ENCODE results near the gene GAS5. TPM values are rescaled to one million over a fixed set of nuclear protein-coding genes. Genes with fewer than 3 reads are reported as not detected.
"Not testable (repeated sequence)": the region's sequence is repeated elsewhere in the genome, so short reads cannot be mapped to it uniquely, and the experiment has no call there.

Gene GAS5
- total RNA-seq, 2 experiments from 2014 or later = 418 to 494 TPM

- CTCF ChIA-PET = interaction anchor here (0.6 to 1.7 kb wide), 4 partner anchors 41 to 1135 kb away, joined by 3 to 8 read pairs (median 4); partner anchors contain the start of genes CACYBP, CENPL and DARS2
- H3K27me3 Mint-ChIP-seq = no peaks in the 10 kb centered on the region
- H3K4me3 Mint-ChIP-seq = peak overlapping the region; percentile 89
- peak overlapping the region; percentile 95 for H3K27ac Mint-ChIP-seq
- DNase-seq (no peak), ATAC-seq (no peak)
- H3K9me3 Mint-ChIP-seq (ENCODE audit: low read depth) = no peaks in the 10 kb centered on the region
- H3K4me1 Mint-ChIP-seq = peaks cover 54% of the 10 kb centered on the region
- H3K36me3 Mint-ChIP-seq = peaks cover 58% of the 10 kb centered on the region
Measured at GRCh38 chr1:173865468-173866164, 2.2 kb downstream of the GAS5 start.

- Mint-ChIP-seq H3K27ac (peak overlapping the region; percentile 95), H3K9me3 (ENCODE audit: low read depth) (no peaks in the 10 kb centered on the region), H3K4me3 (peak overlapping the region; percentile 89), H3K36me3 (peaks cover 58% of the 10 kb centered on the region), H3K4me1 (peaks cover 42% of the 10 kb centered on the region), H3K27me3 (no peaks in the 10 kb centered on the region)
- CTCF ChIA-PET = interaction anchor here (0.7 to 1.7 kb wide), 4 partner anchors 40 to 435 kb away, joined by 3 to 8 read pairs (median 4); partner anchors contain the start of genes CENPL and DARS2
- ATAC-seq (no peak), DNase-seq (no peak)
Measured at GRCh38 chr1:173864179-173864867, 3.5 kb downstream of the GAS5 start.

- H3K4me3 Mint-ChIP-seq = peak overlapping the region; percentile 89
Measured at GRCh38 chr1:173863224-173864161, 4.3 kb downstream of the GAS5 start.

GRCh38 chr1:173862769-173863223, 5.0 kb downstream of the GAS5 start:
- no peak for DNase-seq
- H3K4me3 Mint-ChIP-seq = no peak overlapping the region
- CTCF ChIA-PET = no interaction called here
- peaks cover 38% of the 10 kb centered on the region for H3K4me1 Mint-ChIP-seq
- H3K27me3 Mint-ChIP-seq = no peaks in the 10 kb centered on the region
- ATAC-seq = no peak
- peak overlapping the region; percentile 95 for H3K27ac Mint-ChIP-seq
- no peaks in the 10 kb centered on the region for H3K9me3 Mint-ChIP-seq (ENCODE audit: low read depth)
- H3K36me3 Mint-ChIP-seq = peaks cover 62% of the 10 kb centered on the region

More at GRCh38 chr1:173863224-173864161, 4.3 kb downstream of the GAS5 start:
- ATAC-seq = no peak
- H3K9me3 Mint-ChIP-seq (ENCODE audit: low read depth) = no peaks in the 10 kb centered on the region
- no peak for DNase-seq
- no peaks in the 10 kb centered on the region for H3K27me3 Mint-ChIP-seq
- peak overlapping the region; percentile 95 for H3K27ac Mint-ChIP-seq
- H3K4me1 Mint-ChIP-seq = peaks cover 38% of the 10 kb centered on the region
- CTCF ChIA-PET = interaction anchor here (0.7 kb wide), 1 partner anchor 434 kb away, joined by 3 read pairs; no protein-coding TSS in a partner anchor
- H3K36me3 Mint-ChIP-seq = peaks cover 58% of the 10 kb centered on the region

DNA sequence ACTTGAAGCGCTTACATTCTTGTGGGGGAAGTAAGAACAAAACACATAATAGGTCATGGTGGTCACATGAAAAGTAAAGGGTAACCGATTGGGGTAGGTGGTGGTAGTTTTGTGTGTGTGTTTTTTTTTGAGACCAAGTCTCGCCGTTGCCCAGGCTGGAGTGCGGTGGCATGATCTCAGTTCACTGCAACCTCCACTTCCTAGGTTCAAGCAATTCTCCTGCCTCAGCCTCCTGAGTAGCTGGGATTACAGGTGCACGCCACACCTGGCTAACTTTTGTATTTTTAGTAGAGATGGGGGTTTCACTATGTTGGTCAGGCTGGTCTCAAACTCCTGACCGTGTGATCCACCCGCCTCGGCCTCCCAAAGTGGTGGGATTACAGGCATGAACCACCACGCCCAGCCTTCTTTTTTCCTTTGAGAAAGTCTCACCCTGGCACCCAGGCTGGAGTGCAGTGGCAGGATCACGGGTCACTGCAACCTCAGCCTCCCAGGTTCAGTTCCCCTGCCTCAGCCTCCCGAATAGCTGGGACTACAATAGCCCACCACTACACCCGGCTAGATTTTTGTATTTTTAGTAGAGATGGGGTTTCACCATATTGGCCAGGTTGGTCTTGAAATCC, 5.5 kb downstream of the GAS5 start:
- H3K9me3 Mint-ChIP-seq (ENCODE audit: low read depth); CTCF ChIA-PET; DNase-seq; H3K4me3 Mint-ChIP-seq; H3K27me3 Mint-ChIP-seq: not testable (repeated sequence)
- Mint-ChIP-seq H3K27ac (peak overlapping the region; percentile 95), H3K36me3 (peaks cover 62% of the 10 kb centered on the region), H3K4me1 (peaks cover 38% of the 10 kb centered on the region)
- ATAC-seq = peak; percentile 5

DNA sequence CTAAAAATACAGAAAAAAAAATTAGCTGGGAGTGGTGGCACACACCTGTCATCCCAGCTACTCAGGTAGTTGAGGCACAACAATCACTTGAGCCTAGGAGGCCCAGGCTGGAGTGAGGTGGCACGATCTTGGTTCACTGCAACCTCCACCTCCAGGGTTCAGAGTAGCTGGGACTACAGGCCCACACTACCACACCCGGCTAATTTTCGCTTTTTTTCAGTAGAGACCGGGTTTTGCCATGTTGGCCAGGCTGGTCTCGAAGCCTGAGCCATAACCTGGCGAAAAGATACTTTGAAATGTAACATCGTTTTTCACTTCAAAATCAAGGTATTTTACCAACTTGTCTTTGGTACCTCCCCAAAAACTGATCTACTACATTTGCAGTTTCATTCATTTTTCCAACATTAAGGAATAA, 6.1 kb downstream of the GAS5 start:
- Mint-ChIP-seq H3K4me3 (no peak overlapping the region), H3K36me3 (peaks cover 57% of the 10 kb centered on the region), H3K27ac (peak overlapping the region; percentile 95), H3K27me3 (no peaks in the 10 kb centered on the region), H3K9me3 (ENCODE audit: low read depth) (no peaks in the 10 kb centered on the region), H3K4me1 (peaks cover 37% of the 10 kb centered on the region)
- CTCF ChIA-PET = no interaction called here
- ATAC-seq = peak; percentile 16
- DNase-seq = no peak

- DNase-seq (no peak), ATAC-seq (no peak)
- Mint-ChIP-seq H3K9me3 (ENCODE audit: low read depth) (no peaks in the 10 kb centered on the region), H3K4me1 (peaks cover 22% of the 10 kb centered on the region), H3K36me3 (peaks cover 52% of the 10 kb centered on the region), H3K4me3 (no peak overlapping the region), H3K27me3 (no peaks in the 10 kb centered on the region), H3K27ac (no peak overlapping the region)
- CTCF ChIA-PET = interaction anchor here (0.9 to 1.1 kb wide), 2 partner anchors 11 to 26 kb away, joined by 3 read pairs; no protein-coding TSS in a partner anchor
Measured at GRCh38 chr1:173860065-173860464, 7.7 kb downstream of the GAS5 start.

GRCh38 chr1:173859547-173859946, 8.2 kb downstream of the GAS5 start:
- H3K4me3 Mint-ChIP-seq; H3K27ac Mint-ChIP-seq; DNase-seq; CTCF ChIA-PET; ATAC-seq; H3K27me3 Mint-ChIP-seq; H3K9me3 Mint-ChIP-seq (ENCODE audit: low read depth): not testable (repeated sequence)
- peaks cover 50% of the 10 kb centered on the region for H3K36me3 Mint-ChIP-seq
- H3K4me1 Mint-ChIP-seq = peaks cover 18% of the 10 kb centered on the region

DNA sequence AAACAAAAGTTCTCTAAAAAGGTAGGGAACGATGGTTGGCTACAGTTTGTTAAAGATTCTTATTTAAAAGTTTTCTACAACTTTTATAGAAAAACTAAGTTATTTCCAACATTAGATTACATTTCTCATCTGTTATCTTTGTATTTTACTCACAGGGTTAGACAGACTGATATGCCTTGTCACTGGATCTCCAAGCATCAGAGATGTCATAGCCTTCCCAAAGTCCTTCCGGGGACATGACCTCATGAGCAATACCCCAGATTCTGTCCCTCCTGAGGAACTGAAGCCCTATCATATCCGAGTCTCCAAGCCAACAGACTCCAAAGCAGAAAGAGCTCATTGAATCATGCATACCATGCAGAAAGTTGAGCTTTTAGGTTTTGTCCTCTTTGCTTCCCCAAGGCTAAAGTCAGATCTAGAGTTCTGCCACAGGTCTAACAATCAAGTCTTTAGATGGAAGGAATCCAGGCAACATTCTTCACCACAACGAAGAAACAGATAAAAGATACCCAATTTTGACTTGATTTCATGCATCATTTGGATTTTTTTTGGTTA, 10.3 kb downstream of the GAS5 start:
- Mint-ChIP-seq H3K27ac (peak overlapping the region; percentile 29), H3K9me3 (ENCODE audit: low read depth) (no peaks in the 10 kb centered on the region), H3K27me3 (no peaks in the 10 kb centered on the region), H3K4me1 (peaks cover 3% of the 10 kb centered on the region), H3K4me3 (no peak overlapping the region), H3K36me3 (peaks cover 37% of the 10 kb centered on the region)
- CTCF ChIA-PET = no interaction called here
- DNase-seq (no peak), ATAC-seq (no peak)

DNA sequence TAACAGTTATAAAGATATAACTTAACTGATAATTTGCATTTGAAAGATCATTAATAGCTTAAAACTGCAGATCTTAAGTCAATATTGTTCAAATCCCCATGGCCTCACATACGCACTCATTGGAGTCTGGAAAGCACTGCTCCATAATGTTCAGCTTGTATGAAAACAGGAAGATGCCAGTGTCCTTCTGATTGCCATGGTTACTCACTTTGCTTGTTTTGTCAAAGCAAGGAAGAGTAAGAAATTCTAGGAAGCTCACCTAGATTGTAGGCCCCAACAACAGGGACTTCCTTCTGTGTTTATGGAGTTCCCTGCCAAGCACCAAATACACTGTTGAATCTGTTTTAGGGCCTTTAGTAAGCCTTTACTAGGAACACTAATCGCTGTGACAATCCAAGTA, 10.9 kb downstream of the GAS5 start:
- peaks cover 38% of the 10 kb centered on the region for H3K36me3 Mint-ChIP-seq
- DNase-seq (no peak), ATAC-seq (no peak)
- no peaks in the 10 kb centered on the region for H3K27me3 Mint-ChIP-seq
- CTCF ChIA-PET = interaction anchor here (0.7 kb wide), 1 partner anchor 427 kb away, joined by 3 read pairs; no protein-coding TSS in a partner anchor
- no peak overlapping the region for H3K27ac Mint-ChIP-seq
- peaks cover under 1% of the 10 kb centered on the region for H3K4me1 Mint-ChIP-seq
- H3K4me3 Mint-ChIP-seq = no peak overlapping the region
- no peaks in the 10 kb centered on the region for H3K9me3 Mint-ChIP-seq (ENCODE audit: low read depth)

DNA sequence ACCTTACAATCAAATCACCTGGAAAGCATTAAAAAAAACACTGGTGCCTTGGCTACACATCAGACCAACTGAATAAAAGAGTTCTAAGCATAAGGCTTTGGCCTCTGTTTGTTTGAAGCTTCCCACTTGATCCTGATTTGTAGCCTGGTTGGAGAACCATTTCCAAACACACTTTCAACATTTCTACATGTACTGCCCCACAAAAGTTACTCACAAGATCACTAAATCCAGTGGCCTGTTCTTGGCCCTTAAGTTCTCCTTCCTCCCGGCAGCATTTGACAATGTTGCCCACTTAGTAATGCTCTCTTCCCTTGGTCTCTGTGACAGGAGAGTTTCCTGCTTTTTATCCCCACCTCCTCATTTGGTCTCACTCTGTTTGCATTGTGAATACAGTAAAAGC, 11.8 kb downstream of the GAS5 start:
- H3K4me1 Mint-ChIP-seq = no peaks in the 10 kb centered on the region
- peaks cover 38% of the 10 kb centered on the region for H3K36me3 Mint-ChIP-seq
- no peaks in the 10 kb centered on the region for H3K9me3 Mint-ChIP-seq (ENCODE audit: low read depth)
- no peak for DNase-seq
- no peak overlapping the region for H3K27ac Mint-ChIP-seq
- CTCF ChIA-PET = no interaction called here
- no peak for ATAC-seq
- H3K27me3 Mint-ChIP-seq = no peaks in the 10 kb centered on the region
- H3K4me3 Mint-ChIP-seq = no peak overlapping the region

DNA sequence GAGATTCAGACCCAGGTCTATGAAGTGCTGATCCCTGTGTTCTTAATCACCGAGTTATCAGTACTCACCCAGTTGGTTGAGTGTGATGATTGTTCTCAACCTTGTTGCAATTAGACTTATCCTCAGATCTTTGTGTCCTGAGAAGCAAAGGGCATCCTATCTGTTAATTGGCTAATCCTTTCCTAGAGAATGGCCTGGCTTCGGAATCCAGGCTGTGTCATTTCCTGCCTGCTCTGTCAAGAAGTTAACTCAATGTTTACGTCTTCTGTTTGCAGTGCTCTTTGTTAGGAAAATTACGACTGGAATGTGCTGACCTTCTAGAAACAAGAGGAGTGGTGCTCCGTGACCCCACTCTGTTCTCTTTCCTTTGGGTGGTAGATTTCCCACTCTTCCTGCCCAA, 14.7 kb downstream of the GAS5 start:
- peaks cover 40% of the 10 kb centered on the region for H3K36me3 Mint-ChIP-seq
- DNase-seq = no peak
- no peaks in the 10 kb centered on the region for H3K27me3 Mint-ChIP-seq
- no peak overlapping the region for H3K4me3 Mint-ChIP-seq
- no peaks in the 10 kb centered on the region for H3K4me1 Mint-ChIP-seq
- no peak for ATAC-seq
- H3K27ac Mint-ChIP-seq = no peak overlapping the region
- H3K9me3 Mint-ChIP-seq (ENCODE audit: low read depth) = no peaks in the 10 kb centered on the region
- CTCF ChIA-PET = no interaction called here

Measured in activated CD8-positive, alpha-beta memory T cell treated with anti-CD3 and anti-CD28 coated beads, Interleukin-2, amount 10 ng/mL, durations not matched to agents 7 days and 5 days (primary cell).